Right forelimb (tissue), 1 donor: Measurements from ENCODE around the gene TXNDC17.
"Not testable (repeated sequence)": the region's sequence is repeated elsewhere in the genome, so short reads cannot be mapped to it uniquely, and the experiment has no call there.

ENCODE experiments used
- DNase-seq: peaks from one replicate; pipeline ENCODE4 v3.0.0-alpha.2; 2018

Gene TXNDC17

DNA sequence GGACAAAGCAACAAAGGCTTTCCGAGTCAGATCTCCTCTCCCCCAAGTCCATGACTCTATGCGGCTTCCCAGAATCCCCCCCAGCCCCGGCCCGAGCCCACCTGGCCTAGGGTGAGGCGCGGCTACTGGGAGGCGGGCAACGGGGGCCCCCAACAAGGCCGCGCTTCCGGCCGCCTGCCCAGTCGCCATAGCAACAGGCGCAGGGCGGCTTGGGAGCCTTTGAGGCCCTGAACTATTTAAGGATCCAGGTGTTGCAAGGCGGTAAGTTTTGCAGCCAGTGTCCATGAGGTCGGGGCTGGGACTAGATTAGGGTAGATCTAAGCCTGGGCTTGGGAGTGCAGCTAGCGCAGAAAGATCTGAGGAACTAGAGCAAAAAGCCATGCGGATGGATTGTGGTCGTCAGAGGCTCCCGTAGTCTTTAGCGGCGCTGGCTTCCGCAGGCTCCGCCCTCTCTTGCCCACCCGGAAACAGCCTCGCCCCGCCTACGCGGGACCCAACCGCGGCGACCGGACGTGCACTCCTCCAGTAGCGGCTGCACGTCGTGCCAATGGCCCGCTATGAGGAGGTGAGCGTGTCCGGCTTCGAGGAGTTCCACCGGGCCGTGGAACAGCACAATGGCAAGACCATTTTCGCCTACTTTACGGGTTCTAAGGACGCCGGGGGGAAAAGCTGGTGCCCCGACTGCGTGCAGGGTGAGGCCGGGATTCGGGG lies at the start of gene TXNDC17, which contains the start of gene KIAA0753:
TXNDC17 (plus strand) TSS at position 525 of the 711 bp plus-strand sequence; CDS start at position 548, 23 bp downstream.
KIAA0753 (minus strand) TSS at position 176 of the 711 bp plus-strand sequence. CDS start 5,608 bp downstream, outside the sequence.
- peak; percentile 94 for DNase-seq

DNA sequence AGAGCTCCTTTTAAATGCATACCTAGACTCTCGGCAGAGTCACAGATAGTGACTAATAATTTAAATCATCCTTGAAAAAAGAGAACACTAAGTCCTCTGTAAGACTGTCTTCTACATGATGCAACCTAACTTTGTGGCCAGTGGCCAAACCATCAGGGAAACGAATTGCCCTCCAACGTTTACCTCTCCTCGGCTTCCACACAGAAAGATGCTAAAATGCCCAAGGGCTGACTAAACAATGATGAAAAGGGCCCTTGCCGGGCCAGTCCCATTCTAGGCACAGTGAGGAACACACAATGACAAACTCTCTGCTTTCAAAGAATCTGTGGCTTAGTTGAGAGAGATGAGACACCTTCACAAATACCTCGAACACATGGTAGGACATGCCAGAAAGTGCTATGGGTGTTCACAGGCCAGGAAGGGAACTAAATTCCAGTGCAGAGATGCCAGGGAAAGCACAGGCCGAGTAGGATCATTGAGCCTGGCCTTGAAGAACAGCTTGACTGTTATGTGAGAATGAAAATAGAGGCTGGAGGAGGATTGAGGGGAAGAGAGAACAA lies 49.2 kb upstream of the TXNDC17 start:
- DNase-seq, result no peak

DNA sequence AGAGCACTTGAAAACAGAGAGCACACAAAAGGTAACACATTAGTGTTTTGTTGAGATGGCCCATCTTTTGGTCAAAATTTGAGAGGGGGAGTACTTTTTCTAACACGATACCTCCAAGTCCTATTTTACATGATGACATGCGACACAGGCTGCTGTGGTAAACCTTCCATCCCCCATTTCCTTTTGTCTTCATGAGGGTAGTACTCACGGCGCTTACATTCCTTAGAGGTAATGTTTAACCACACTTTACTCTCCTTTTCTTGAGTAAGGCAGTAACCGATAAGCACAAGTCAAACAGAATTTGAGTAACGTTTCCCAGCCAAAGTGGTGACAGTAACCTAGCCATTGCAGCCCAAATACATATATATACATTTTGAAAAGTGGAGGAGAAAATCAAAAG lies 48.7 kb upstream of the TXNDC17 start:
- no peak for DNase-seq

DNA sequence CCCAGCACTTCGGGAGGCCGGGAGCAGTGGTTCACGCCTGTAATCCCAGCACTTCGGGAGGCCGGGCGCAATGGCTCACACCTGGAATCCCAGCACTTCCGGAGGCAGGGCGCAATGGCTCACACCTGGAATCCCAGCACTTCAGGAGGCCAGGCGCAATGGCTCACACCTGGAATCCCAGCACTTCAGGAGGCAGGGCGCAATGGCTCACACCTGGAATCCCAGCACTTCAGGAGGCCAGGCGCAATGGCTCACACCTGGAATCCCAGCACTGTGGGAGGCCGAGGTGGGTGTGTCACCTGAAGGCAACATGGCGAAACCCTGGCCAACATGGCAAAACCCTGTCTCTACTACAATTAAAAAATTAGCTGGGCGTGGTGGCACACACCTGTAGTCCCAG lies 47.5 kb upstream of the TXNDC17 start:
- not testable (repeated sequence) for DNase-seq

DNA sequence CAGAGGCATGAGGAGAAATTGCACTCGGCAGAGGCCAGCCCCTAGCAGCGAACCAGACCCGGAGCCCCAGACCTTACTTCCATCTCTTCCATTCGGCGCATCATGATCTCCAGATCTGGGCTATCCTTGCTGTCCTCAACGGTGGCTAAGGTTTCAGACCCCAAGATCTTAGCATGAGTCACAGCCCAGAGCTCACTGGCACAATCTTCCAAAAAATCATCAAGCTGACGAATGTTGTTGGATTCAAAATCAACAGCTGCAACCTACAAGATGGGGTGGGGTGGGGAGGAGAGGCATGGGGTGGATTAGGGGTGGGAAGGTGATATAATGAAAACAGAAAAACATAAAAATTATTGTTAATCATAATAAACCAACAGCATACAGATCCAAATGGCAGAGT lies 44.8 kb upstream of the TXNDC17 start:
- no peak for DNase-seq

DNA sequence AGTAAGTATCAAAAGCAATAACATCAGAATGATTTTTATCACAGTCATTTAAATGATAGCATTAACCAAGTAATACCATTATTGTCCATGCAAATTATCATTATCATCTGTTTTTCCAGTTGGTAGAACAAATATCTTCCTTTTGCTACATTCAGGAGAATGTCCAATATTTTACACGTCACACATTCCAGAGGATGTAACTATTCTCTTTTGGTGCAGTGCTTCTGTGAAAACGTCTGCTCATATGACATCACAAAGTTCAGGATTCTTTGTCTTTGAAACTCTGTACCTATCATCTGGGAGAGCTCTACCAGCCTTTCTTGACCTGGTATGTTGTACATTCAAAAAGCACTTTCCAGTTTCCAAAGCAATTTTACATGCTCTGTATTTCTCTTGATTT lies 44.3 kb upstream of the TXNDC17 start:
- no peak for DNase-seq

DNA sequence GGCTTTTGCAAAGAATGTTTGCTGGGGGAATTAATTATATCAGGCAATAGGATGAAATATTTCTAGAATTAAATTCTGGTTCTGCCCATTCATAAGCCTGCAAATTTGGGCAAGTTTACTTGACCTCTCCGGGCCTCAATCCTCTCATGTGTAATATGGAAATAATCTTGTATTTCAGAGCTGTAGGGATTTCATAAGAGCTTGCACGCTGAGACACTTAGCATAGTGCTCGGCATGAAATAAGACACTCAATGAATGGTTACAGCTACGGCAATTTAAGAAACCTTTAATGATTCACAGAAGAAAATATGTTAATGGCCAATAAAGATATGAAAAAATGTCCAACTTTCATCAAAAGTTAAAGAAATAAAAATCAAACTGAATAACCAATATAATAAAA lies 43.9 kb upstream of the TXNDC17 start:
- DNase-seq, result no peak

DNA sequence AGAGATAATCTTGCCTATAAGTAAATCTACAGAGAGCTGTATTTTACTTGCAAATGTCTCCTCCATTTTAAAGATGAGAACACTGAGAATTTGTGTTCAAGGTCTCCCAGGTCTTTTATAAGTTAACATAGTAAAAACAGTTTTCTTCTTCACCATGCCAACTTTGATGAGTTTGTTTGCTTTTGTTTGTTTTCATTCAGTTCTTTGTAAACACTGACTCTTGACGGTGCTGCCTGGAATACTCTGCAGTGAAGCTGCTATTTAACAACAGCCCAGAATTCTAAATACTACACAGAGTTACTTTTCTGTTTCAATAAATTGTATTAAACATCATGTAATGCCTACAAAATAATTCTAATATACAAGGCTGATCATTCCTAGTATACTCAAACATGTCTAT lies 43.1 kb upstream of the TXNDC17 start:
- DNase-seq, result no peak

DNA sequence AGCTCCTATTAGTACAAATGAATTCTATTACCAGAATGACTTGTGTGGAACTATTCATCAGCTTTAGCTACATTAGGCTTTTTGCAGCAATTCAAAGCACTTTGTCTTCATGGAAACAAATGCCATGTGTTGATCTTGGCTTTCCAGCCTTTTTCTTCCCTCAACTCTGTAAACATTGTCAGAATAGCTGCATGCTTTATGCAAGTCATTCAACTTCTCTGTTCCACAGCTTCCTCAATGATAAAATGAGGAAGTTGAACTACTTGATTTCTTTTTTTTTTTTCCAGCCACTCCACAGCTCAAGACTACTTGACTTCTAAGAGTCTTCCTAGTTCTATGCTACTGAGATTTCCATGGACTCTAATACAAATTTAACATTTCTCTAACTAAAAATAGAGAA lies 41.5 kb upstream of the TXNDC17 start:
- no peak for DNase-seq

DNA sequence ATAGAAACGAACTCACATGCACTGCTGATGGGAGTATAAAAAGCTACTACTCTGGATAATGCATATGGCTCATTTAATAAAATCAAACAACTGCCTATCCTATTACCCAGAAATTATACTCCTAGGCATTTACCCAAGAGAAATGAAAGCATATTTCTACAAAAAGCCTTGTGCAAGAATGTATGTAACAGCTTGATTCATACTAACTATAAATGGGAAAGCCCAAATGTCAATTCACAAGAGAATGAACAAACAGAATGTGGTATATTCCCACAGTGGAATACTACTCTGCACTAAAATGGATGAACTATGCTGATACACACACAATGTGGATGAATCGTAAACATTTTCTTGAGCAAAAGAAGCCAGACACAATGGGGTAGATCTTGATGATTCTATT lies 38.7 kb upstream of the TXNDC17 start:
- no peak for DNase-seq

DNA sequence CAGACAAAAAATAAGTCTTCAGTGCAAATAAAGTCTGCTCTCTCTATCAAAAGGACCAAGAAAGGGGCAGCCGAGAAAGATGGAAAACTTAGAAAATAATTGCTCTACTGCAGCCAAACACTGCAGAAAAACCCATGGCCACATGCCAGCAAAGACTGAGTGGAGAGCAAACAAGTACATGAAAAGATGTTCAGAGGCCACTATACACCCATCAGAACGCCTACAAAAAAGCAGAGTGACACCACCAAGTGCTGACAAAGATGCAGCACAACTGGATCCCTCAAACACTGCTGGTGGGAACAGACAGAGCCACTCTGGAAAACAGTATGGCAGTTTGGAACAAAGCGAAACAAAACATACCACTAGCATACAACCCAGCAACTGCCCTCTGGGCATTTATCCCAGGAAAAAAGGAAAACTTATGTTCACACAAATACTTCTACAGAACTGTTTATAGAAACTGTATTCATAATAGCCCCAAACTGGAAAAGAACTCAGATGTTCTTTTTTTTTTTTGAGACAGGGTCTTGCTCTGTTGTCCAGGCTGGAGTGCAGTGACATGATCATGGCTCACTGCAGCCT lies 37.0 kb upstream of the TXNDC17 start:
- DNase-seq, result no peak

DNA sequence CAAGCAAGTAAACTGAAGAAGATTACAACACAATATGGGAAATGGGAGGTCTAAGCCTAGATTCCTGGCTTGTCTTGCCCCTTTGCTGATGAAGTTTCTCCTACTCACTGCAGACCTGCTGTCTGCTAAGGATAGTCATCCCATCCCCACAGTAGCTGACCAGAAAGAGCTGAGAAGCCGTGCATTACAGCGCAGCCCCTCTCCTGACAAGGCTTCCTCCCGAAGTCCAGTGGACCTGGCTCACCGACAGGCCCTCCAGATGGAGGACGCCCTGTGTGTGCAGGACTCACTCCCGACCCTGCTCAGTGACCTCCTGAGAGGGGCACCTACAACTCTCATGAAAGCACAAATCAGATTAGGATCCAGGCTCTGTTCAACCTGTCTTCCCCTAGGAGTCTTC lies 35.7 kb upstream of the TXNDC17 start:
- DNase-seq, result no peak

DNA sequence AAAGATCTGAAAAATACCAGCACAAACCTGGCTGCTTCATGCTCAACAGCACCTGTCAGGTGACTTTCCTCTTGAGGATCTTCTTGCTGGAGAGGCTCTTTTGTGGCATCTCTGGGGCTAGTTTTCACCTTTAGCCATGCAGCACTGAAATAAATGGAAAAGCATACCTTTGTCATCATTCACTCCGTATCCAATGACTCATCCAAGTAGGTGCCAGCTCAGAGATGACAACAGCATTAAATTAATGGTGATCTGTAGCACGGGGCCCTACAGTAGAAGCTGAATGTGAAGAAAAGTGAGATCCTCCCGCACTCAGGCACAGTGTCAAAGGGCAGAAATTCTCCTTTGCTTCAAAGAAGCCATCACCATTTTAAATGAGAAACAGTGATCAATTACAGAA lies 32.5 kb upstream of the TXNDC17 start:
- DNase-seq, result no peak

DNA sequence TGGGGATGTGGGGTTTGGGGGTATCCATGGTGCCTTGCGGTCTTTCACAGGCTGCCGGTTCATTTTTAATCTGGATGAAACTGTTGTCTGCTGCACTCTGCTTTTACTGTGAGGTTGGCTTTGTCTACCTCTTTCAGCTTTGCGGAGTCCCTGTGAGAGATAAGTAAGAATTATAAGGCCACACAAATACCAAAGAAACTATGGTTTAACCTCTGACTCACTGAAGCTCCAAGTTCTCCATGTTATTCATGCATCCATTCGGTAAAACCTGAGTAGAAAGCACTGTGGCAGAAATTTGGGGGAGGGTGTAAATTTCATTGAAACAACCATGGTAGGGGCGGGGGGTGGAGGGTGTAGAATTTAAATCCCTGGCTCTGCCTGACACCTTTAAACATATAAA lies 30.8 kb upstream of the TXNDC17 start:
- no peak for DNase-seq

DNA sequence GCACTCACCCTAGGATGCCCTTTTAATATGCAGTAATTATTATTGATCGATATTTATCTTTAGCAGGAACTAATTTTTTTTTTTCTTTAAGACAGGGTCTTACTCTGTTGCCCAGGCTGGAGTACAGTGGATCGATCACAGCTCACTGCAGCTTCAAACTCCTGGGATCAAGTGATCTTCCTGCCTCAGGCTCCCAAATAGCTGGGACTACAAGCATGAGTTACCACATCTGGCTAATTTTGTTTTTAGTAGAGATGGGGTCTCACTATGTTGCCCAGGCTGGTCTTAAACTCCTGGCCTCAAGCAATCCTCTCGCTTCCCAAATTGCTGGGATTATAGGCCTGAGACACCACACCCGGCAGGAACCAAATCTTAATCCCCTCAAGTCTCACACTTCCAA lies 29.6 kb upstream of the TXNDC17 start:
- DNase-seq, result no peak

DNA sequence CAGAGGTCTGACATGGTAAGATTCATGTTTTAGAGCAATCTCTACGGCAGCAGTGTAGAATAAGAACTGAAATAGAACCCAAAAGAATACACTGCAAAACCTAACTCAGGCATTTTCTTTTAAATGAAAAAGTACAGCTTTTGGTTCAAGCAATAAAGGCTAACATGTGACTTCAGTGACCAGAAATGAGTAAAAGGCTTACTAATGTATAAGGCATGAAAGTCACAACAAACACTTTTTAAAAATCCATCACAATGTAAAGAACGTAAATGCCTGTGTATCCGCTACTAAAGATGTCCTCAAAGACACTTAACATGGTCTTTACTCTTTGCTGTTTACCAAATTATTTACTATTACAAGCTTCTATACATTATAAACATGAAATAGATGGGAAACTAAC lies 16.9 kb upstream of the TXNDC17 start:
- no peak for DNase-seq

DNA sequence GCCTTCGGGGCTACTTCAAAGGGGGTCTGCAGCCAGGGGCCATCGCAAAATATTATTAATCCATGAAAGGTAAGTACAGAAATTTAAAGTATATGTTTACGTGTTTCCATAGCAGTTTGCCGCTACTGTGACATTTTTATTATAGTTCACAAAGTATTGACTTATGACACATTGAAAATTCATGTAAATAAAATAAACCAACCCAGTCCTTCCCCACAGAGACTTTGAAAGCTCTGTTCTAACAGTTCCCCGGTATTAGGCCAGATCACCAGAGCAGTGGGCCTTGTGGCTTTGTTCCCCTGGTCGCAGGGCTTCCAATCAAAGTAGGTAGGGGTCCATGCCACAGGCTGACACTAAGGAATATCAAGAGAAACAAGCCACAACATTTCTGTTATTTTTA lies 14.2 kb upstream of the TXNDC17 start:
- DNase-seq, result no peak

DNA sequence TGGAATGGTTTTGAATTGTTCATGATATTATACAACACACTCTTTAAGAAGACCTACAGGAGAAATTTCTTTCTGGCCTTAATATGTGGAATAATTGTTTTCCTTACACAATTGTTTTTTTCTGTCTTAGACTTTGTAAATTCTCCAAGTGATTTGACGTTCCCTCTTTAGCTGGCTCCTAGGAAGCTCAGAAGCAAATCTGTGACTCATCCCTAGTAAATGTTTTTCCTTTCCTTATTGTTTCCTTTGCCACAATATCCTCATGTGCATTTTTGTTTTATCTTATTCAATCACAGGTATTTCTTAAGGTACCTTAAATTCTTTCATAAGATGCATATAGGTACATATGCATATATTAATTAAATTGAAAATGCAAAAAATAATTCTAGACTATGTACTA lies 13.8 kb upstream of the TXNDC17 start:
- DNase-seq, result no peak

DNA sequence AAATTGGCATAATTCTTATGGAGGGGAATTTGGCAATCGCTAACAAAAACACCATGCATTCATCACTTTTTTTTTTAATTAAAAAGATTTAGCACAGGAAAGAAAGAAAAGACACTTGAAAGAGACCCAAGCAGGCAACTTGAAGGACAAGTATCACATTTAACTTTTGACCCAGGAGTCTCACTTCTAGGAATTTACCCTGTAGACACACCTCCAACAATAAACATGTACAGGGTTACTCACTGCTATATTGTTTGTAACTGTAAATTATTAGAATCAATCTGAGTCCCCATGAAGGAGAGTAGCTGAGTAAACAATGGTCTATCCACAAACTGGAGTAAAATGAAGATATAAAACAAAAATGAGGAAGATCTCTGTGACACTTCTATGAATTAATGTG lies 10.5 kb upstream of the TXNDC17 start:
- no peak for DNase-seq

DNA sequence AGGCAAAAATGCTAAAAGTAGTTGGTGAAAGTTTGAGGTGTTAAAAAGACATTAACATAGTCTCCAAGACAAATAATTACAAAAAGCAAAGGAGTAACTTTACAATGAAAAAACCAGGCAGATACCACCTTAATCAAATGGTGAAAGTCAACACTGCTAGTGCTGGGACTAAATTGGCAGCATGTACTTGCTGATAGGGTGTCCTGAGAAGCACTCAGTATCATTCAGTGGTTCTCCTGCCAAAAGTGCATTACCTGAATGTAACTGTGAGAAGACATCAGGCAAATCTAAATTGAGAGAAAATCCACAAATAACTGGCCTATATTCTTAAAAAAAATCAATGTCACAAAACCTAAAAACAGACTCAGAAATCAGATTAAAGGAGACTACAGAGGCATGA lies 8.3 kb upstream of the TXNDC17 start:
- DNase-seq, result no peak

DNA sequence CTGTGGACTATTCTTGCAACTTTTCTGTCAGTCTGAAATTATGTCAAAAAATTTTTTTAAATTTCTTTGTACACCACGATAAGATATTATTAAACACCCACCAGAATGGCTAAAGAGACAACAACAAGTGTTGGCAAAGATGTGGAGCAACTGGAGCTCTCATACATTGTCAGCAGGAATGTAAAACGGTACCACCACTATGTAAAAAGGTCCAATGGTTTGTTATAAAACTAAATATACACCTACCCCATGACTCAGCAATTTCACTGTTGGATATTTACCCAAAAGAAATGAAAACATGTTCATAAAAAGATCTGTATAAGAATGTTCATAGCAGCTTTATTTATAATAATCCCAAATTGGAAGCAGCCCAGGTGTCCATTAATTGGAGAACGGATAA lies 7.6 kb upstream of the TXNDC17 start:
- no peak for DNase-seq

DNA sequence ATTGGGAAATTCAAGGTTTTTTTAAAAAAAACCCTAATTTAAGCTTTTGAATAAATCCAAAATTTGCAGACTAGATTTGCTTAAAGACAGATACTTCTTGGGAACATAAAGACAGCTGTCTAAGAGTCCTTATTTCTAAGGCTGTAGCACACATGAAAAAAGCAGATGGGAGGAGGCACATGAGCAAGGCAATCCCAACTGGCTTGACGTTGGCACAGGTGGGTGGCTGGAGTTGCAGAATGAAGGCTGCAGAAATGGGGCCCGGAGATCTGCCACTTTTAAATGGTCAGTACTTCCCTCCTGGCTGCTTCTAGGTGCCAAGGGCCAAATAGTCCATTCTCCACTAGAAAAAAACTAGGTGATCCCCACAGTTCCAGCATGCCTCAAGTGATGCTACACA lies 4.8 kb upstream of the TXNDC17 start:
- DNase-seq, result no peak

DNA sequence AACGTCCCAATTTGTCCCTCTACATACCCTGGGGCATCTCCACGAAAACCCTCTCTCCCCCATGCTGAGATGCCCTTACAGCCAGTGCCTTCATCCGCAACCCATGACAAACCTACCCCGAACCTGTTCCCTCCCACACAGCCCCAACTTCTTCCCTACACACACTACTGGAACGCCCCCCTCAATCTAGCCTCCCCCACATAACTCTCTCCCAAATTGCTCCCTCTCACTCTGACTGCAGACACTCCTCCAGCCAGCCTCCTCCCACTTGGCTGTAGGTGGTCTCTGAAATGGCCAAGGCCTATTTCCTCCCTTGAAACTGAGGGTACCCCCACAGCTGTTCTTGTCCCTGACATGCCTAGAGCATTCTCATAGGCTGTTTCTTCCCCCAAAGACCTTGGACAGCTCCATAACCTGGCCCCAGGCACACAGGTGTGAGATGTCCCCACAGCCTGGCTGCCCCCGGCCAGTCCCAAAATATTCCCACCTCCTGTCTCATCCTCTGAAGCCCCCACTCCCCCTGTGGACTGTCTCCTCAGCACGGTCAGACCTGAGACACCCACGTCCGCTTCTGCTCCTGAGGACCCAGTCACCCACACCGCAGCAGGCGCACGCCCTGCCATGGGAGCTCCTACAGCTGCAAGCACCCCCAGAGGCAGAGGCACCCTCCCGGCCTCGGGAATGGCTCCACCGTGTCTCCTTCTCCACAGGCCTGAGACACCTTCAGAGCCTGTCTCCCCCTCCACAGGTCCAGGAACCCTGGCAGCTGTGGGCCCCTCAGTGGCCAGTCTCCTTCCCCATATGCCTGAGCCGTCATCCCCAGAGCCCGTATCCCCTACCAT lies 4.0 kb upstream of the TXNDC17 start:
- no peak for DNase-seq

DNA sequence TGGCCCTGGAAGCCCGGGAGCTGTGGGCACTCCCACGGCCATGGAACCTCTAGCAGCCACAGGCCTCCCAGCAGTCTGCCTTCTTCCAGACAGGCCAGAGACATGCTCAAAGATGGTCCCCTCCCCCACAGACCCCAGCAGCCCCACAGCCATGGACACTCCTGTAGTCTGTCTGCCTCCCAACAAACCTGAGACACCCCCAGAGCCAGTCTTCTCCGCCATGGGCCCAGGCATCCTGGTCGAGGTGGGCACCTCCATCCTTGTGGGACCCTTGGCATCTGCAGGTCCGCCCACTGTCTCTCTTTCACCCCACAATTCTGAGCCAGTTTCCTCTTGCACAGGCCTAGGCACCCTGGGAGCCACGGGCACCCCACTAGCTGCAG lies 3.4 kb upstream of the TXNDC17 start:
- DNase-seq, result no peak
